Trophoblast cell (in vitro differentiated cells and primary cell): ENCODE measurements around the gene ADAM19.
A peak's percentile ranks its signal among the peaks of the same experiment; 100 is the strongest.

ENCODE experiments used
- DNase-seq, 2 donors: peaks; one replicate each; pipeline ENCODE4 v3.0.0-alpha.2; 2016
- H2AFZ ChIP-seq: 2 replicates; pipeline ENCODE4 v1.6.1; 2013; ENCODE audit warnings: low read length, moderate library complexity, mild to moderate bottlenecking; ENCODE audit not compliant: insufficient read depth, poor library complexity
- H2AK5ac ChIP-seq: 2 replicates; pipeline ENCODE4 v1.6.1; 2013; ENCODE audit warnings: mild to moderate bottlenecking, low read length
- H2BK120ac ChIP-seq: 2 replicates; pipeline ENCODE4 v1.6.1; 2013; ENCODE audit warnings: low read length, mild to moderate bottlenecking, moderate library complexity; ENCODE audit not compliant: insufficient read depth, poor library complexity
- H2BK12ac ChIP-seq: 2 replicates; pipeline ENCODE4 v1.6.1; 2013; ENCODE audit warnings: mild to moderate bottlenecking, low read length, moderate library complexity
- H2BK5ac ChIP-seq: 2 replicates; pipeline ENCODE4 v1.6.1; 2013; ENCODE audit warnings: low read length, low read depth, moderate library complexity, mild to moderate bottlenecking; ENCODE audit not compliant: poor library complexity
- H3K14ac ChIP-seq: 2 replicates; pipeline ENCODE4 v1.6.1; 2013; ENCODE audit warnings: mild to moderate bottlenecking, low read length
- H3K18ac ChIP-seq: 2 replicates; pipeline ENCODE4 v1.6.1; 2013; ENCODE audit warnings: mild to moderate bottlenecking, low read length
- H3K23ac ChIP-seq: 2 replicates; pipeline ENCODE4 v1.6.1; 2013; ENCODE audit warnings: low read length
- H3K27ac ChIP-seq: 2 replicates; pipeline ENCODE4 v1.5.1; 2013; ENCODE audit warnings: low read depth, mild to moderate bottlenecking, inconsistent platforms, low read length, moderate library complexity
- H3K27me3 ChIP-seq: 2 replicates; pipeline ENCODE4 v1.6.1; 2013; ENCODE audit warnings: inconsistent platforms, mild to moderate bottlenecking, low read length, moderate library complexity; ENCODE audit not compliant: insufficient read depth
- H3K36me3 ChIP-seq, 2 experiments: 1 replicate in 1 of 2; 2 replicates in 1 of 2; pipeline ENCODE4 v1.6.1; 2013; ENCODE audit warnings: low read length in 2 of 2, mild to moderate bottlenecking in 2 of 2, moderate library complexity in 1 of 2; ENCODE audit not compliant: insufficient read depth in 2 of 2, control insufficient read depth in 1 of 2
- H3K4ac ChIP-seq: 2 replicates; pipeline ENCODE4 v1.6.1; 2013; ENCODE audit warnings: low read depth, mild to moderate bottlenecking, low read length, moderate library complexity
- H3K4me1 ChIP-seq, 2 experiments: 1 replicate in 1 of 2; 2 replicates in 1 of 2; pipeline ENCODE4 v1.6.1; 2013; ENCODE audit warnings: low read length in 2 of 2, mild to moderate bottlenecking in 2 of 2, moderate library complexity in 1 of 2; ENCODE audit not compliant: insufficient read depth in 2 of 2, control insufficient read depth in 1 of 2
- H3K4me2 ChIP-seq: 2 replicates; pipeline ENCODE4 v1.6.1; 2013; ENCODE audit warnings: inconsistent platforms, mild to moderate bottlenecking, low read length, moderate library complexity
- H3K4me3 ChIP-seq: 2 replicates; pipeline ENCODE4 v1.5.1; 2013; ENCODE audit warnings: mild to moderate bottlenecking, low read depth, low read length, inconsistent platforms
- H3K79me1 ChIP-seq: one replicate; pipeline ENCODE4 v1.6.1; 2013; ENCODE audit warnings: low read length
- H3K79me2 ChIP-seq: 2 replicates; pipeline ENCODE4 v1.6.1; 2013; ENCODE audit warnings: low read length, mild to moderate bottlenecking; ENCODE audit not compliant: control insufficient read depth, insufficient read depth, poor library complexity
- H3K9ac ChIP-seq: 2 replicates; pipeline ENCODE4 v1.6.1; 2013; ENCODE audit warnings: mild to moderate bottlenecking, low read length
- H3K9me3 ChIP-seq: 2 replicates; pipeline ENCODE4 v1.6.1; 2013; ENCODE audit warnings: low read depth, mild to moderate bottlenecking, control low read depth, inconsistent platforms, low read length; ENCODE audit not compliant: insufficient read depth
- H4K12ac ChIP-seq: 2 replicates; pipeline ENCODE4 v1.6.1; 2013; ENCODE audit warnings: low read depth, mild to moderate bottlenecking, low read length, moderate library complexity
- H4K8ac ChIP-seq: 2 replicates; pipeline ENCODE4 v1.6.1; 2013; ENCODE audit warnings: low read depth, mild to moderate bottlenecking, low read length, moderate library complexity
- H4K91ac ChIP-seq: one replicate; pipeline ENCODE4 v1.6.1; 2013; ENCODE audit warnings: low read depth, mild to moderate bottlenecking, low read length, moderate library complexity
- WGBS: extraction: QIAGEN DNeasy Blood & Tissue Kit; methylation state at CpG from one replicate; pipeline ENCODE4 v1.1.7; 2013; ENCODE audit warnings: missing lambda C conversion rate; ENCODE audit not compliant: insufficient read length, insufficient coverage; ENCODE audit errors: extremely low coverage; 5-methylcytosine and 5-hydroxymethylcytosine counted together

Gene ADAM19

DNA sequence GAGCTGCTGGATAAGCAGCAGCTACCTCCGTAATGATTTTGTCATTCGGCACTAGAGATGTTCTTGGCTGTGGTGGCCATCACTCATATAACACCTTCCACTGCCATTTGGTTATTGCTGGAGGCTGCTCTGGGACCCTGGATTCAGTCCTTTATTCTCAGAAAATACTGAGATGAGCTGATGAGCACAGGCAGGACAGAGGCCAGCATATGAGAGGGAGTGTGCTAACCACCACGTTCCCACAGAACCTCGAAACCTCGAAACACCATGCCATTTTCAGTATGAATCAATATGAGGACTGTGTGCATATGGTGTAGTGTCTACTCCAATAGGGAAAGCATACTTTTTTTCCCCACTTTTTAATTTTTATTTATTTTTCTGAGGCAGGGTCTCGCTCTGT lies 56.6 kb downstream of the ADAM19 start:
- H2BK120ac ChIP-seq = no peak overlapping the region
- H3K14ac ChIP-seq = no peak overlapping the region
- no peaks in the 10 kb centered on the region for H3K79me1 ChIP-seq
- H3K9ac ChIP-seq = no peak overlapping the region
- H4K91ac ChIP-seq = no peak overlapping the region
- no peak overlapping the region for H3K4me3 ChIP-seq
- H3K36me3 ChIP-seq = peaks cover 59 to 85% of the 10 kb centered on the region in 2 experiments
- H3K4ac ChIP-seq = no peak overlapping the region
- H2BK12ac ChIP-seq = no peak overlapping the region
- no peak overlapping the region for H4K12ac ChIP-seq
- peaks cover 2% of the 10 kb centered on the region for H3K79me2 ChIP-seq
- H3K4me2 ChIP-seq = no peak overlapping the region
- no peaks in the 10 kb centered on the region for H3K27me3 ChIP-seq
- no CpG with 5 or more reads among the region's 6 CpGs for WGBS
- no peak overlapping the region for H3K27ac ChIP-seq
- H3K4me1 ChIP-seq = no peaks in the 10 kb centered on the region
- no peak overlapping the region for H2AK5ac ChIP-seq
- no peak for DNase-seq
- no peak overlapping the region for H4K8ac ChIP-seq
- no peak overlapping the region for H2BK5ac ChIP-seq
- H2AFZ ChIP-seq = no peak overlapping the region
- no peak overlapping the region for H3K18ac ChIP-seq
- H3K9me3 ChIP-seq = peaks cover 2% of the 10 kb centered on the region
- no peak overlapping the region for H3K23ac ChIP-seq

DNA sequence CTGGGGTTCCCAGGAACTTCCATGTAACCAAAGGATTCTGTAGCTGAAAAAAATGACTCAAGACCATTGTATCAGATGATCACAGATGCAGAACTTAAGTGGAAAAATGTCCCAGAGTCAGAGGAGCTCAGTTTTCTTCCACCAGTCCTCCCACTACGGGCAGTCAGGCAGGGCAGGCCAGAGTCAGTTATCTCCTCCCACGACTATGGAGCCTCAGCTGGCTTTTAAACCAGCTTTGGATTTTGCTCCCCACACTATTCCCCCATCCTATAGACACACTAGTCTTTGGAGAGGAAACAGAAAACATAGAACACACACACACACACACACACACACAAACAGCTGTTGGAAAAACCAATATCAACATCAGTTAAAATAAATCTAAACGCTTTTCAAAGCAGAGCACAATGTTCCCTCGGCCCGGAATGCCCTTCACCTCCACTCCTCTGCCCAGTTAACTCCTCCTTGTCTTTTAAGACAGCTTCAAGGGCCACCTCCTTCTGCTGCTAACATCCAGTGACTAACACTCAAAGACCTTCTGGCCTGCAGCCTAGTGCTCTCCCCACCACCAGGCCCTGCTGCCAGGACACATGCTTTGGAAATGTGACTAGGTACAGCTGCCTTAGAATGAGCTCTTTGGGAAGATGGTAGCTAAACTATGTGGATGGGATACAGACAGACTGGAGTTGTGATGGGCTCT lies 58.8 kb downstream of the ADAM19 start:
- peaks cover 2% of the 10 kb centered on the region for H3K79me2 ChIP-seq
- H3K9me3 ChIP-seq = peaks cover 3% of the 10 kb centered on the region
- H3K18ac ChIP-seq = peak overlapping the region; percentile 44
- no peak overlapping the region for H3K27ac ChIP-seq
- H4K12ac ChIP-seq = peak overlapping the region; percentile 23
- H3K79me1 ChIP-seq = no peaks in the 10 kb centered on the region
- H3K14ac ChIP-seq = no peak overlapping the region
- no peak overlapping the region for H2BK120ac ChIP-seq
- peak in 1 of 2 donors; percentile 39 for DNase-seq
- H3K36me3 ChIP-seq = peaks cover 58 to 83% of the 10 kb centered on the region in 2 experiments
- no peak overlapping the region for H4K8ac ChIP-seq
- no peak overlapping the region for H2BK5ac ChIP-seq
- no peak overlapping the region for H4K91ac ChIP-seq
- H3K4me2 ChIP-seq = no peak overlapping the region
- WGBS = no CpG with 5 or more reads among the region's 5 CpGs
- H3K4ac ChIP-seq = peak overlapping the region; percentile 57
- H3K4me1 ChIP-seq = peaks cover 0 to under 1% of the 10 kb centered on the region in 2 experiments
- H2AFZ ChIP-seq = peak overlapping the region; percentile 7
- no peak overlapping the region for H3K9ac ChIP-seq
- no peak overlapping the region for H3K23ac ChIP-seq
- H3K4me3 ChIP-seq = no peak overlapping the region
- H2AK5ac ChIP-seq = no peak overlapping the region
- H3K27me3 ChIP-seq = no peaks in the 10 kb centered on the region
- no peak overlapping the region for H2BK12ac ChIP-seq

DNA sequence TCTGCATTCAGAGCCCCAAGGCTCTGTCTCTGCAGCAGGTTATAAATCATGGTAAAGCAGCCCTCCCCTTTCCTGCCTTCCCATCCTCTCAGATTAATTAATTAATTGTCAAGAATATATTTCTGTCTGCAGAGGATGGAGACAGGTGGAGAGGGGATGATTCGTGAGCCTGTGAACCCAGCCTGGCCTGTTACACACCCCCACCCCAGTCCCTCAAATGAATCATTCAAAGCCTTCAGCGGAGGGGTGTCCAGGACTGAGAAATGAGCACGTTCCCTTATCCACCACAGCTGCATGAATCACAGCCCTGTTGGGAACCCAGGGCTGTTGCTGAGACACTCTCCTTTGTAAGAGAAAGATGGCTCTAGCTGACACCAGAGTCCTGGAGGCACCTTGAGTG lies 59.6 kb downstream of the ADAM19 start:
- no CpG with 5 or more reads among the region's 3 CpGs for WGBS
- no peak overlapping the region for H3K18ac ChIP-seq

DNA sequence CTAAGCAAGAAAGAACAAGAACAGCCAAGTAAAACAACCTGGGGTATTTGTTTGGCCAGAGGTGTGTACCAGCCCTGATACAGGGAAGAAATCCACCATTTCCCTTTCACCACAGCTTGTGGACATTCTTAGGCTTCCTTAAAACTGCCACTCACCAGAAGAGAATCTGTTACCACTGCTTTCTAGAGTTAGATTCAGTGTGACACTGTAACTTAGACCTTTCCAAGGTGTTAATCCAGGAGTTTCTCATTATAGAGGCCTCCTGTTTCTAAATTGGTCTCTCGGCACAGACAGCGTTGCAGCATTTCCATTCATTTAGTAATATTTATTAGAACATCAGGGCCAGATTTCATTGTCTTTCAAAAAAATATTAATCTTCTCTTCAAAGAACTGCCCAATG lies 60.6 kb downstream of the ADAM19 start:
- WGBS = no CpG with 5 or more reads among the region's 2 CpGs
- Histone ChIP-seq H3K4me3 (no peak overlapping the region), H4K8ac (no peak overlapping the region), H3K9me3 (peaks cover 3% of the 10 kb centered on the region), H3K14ac (no peak overlapping the region), H2AK5ac (no peak overlapping the region), H2BK12ac (no peak overlapping the region), H3K4me1 (peaks cover 0 to 2% of the 10 kb centered on the region in 2 experiments), H2BK5ac (no peak overlapping the region), H3K79me1 (no peaks in the 10 kb centered on the region), H3K79me2 (no peaks in the 10 kb centered on the region), H3K18ac (no peak overlapping the region), H3K4ac (no peak overlapping the region), H3K27me3 (no peaks in the 10 kb centered on the region), H3K36me3 (peaks cover 55 to 74% of the 10 kb centered on the region in 2 experiments), H3K4me2 (no peak overlapping the region), H4K91ac (no peak overlapping the region), H4K12ac (no peak overlapping the region), H3K23ac (no peak overlapping the region), H2BK120ac (no peak overlapping the region), H2AFZ (no peak overlapping the region), H3K9ac (no peak overlapping the region), H3K27ac (no peak overlapping the region)
- DNase-seq = no peak

More for the DNA sequence above, 59.6 kb downstream of the ADAM19 start:
- H3K79me2 ChIP-seq = no peaks in the 10 kb centered on the region
- H4K91ac ChIP-seq = no peak overlapping the region
- H4K8ac ChIP-seq = no peak overlapping the region
- H3K9me3 ChIP-seq = peaks cover 3% of the 10 kb centered on the region
- H3K4me1 ChIP-seq = peaks cover 0 to 2% of the 10 kb centered on the region in 2 experiments
- H3K4me2 ChIP-seq = no peak overlapping the region
- H3K79me1 ChIP-seq = no peaks in the 10 kb centered on the region
- H3K14ac ChIP-seq = no peak overlapping the region
- no peak overlapping the region for H2BK5ac ChIP-seq
- H3K27ac ChIP-seq = no peak overlapping the region
- H3K23ac ChIP-seq = no peak overlapping the region
- H3K27me3 ChIP-seq = no peaks in the 10 kb centered on the region
- H3K36me3 ChIP-seq = peaks cover 53 to 81% of the 10 kb centered on the region in 2 experiments
- H2BK12ac ChIP-seq = no peak overlapping the region
- no peak overlapping the region for H3K4ac ChIP-seq
- no peak overlapping the region for H2BK120ac ChIP-seq
- H2AFZ ChIP-seq = no peak overlapping the region
- no peak overlapping the region for H3K9ac ChIP-seq
- no peak overlapping the region for H4K12ac ChIP-seq
- no peak overlapping the region for H2AK5ac ChIP-seq
- DNase-seq = no peak
- H3K4me3 ChIP-seq = no peak overlapping the region
